SK-N-SH treated with all-trans-retinoic acid at 6 μM for 48 hours (cell line): Measurements from ENCODE around the gene TMEM62.

Experiments
- ATAC-seq: fragments of 200-7000 bp; cut with Tn5 transposase; 3 replicates; pipeline ENCODE4 v1.9.1; 2020; ENCODE audit warnings: mild to moderate bottlenecking, moderate library complexity
- ARNTL ChIP-seq: fragments of 450-650 bp; formaldehyde crosslinking; IDR thresholded peaks from 2 replicates; pipeline ENCODE4 v1.5.0; 2020; ENCODE audit warnings: low read depth, mild to moderate bottlenecking, moderate library complexity, borderline replicate concordance
- ESRRG ChIP-seq: fragments of 250-450 bp; sonication (Bioruptor Pico); IDR thresholded peaks from 2 replicates; pipeline ENCODE4 v1.6.1; 2021; ENCODE audit warnings: mild to moderate bottlenecking
- GLIS3 ChIP-seq: fragments of 250-450 bp; sonication (Bioruptor Pico); IDR thresholded peaks from 2 replicates; pipeline ENCODE4 v1.5.0; 2020; ENCODE audit warnings: mild to moderate bottlenecking, moderate library complexity
- OSR1 ChIP-seq: fragments of 250-450 bp; sonication (Bioruptor Pico); IDR thresholded peaks from 2 replicates; pipeline ENCODE4 v1.8.0; 2022; ENCODE audit warnings: moderate library complexity, mild to moderate bottlenecking, inconsistent platforms
- PPARA ChIP-seq: fragments of 250-450 bp; sonication (Bioruptor Pico); IDR thresholded peaks from 2 replicates; pipeline ENCODE4 v1.5.0; 2020; ENCODE audit warnings: mild to moderate bottlenecking, borderline replicate concordance
- TOX ChIP-seq: fragments of 250-450 bp; sonication (Bioruptor Pico); IDR thresholded peaks from 2 replicates; pipeline ENCODE4 v1.8.0; 2021; ENCODE audit warnings: mild to moderate bottlenecking, moderate library complexity, borderline replicate concordance
- ZC3H10 ChIP-seq: fragments of 250-450 bp; sonication (Bioruptor Pico); IDR thresholded peaks from 2 replicates; pipeline ENCODE4 v1.5.1; 2021; ENCODE audit warnings: mild to moderate bottlenecking, moderate library complexity
- ZFP3 ChIP-seq: fragments of 250-450 bp; sonication (Bioruptor Pico); IDR thresholded peaks from 2 replicates; pipeline ENCODE4 v1.5.0; 2020; ENCODE audit warnings: mild to moderate bottlenecking, moderate library complexity
- ZFP30 ChIP-seq: fragments of 450-650 bp; formaldehyde crosslinking; IDR thresholded peaks from 2 replicates; pipeline ENCODE4 v1.5.0; 2022; ENCODE audit warnings: mild to moderate bottlenecking, moderate library complexity
- ZNF565 ChIP-seq: fragments of 450-650 bp; formaldehyde crosslinking; conservative IDR thresholded peaks from 2 replicates; pipeline ENCODE4 v1.5.0; 2020; ENCODE audit warnings: low read depth, mild to moderate bottlenecking, moderate library complexity
- ZNF70 ChIP-seq: fragments of 450-650 bp; formaldehyde crosslinking; IDR thresholded peaks from 2 replicates; pipeline ENCODE4 v1.5.0; 2020; ENCODE audit warnings: mild to moderate bottlenecking, moderate library complexity
- ZNF8 ChIP-seq: fragments of 450-650 bp; formaldehyde crosslinking; IDR thresholded peaks from 2 replicates; pipeline ENCODE4 v1.5.0; 2020; ENCODE audit warnings: mild to moderate bottlenecking, moderate library complexity
- TF ChIP-seq, protein P1 (sequence below): fragments of 250-450 bp; sonication (Bioruptor Pico); IDR thresholded peaks from 2 replicates; pipeline ENCODE4 v1.5.0; 2020; ENCODE audit warnings: mild to moderate bottlenecking, moderate library complexity
- TF ChIP-seq, protein P2 (sequence below): fragments of 250-450 bp; sonication (Bioruptor Pico); IDR thresholded peaks from 2 replicates; pipeline ENCODE4 v1.8.0; 2021; ENCODE audit warnings: low read depth, mild to moderate bottlenecking, moderate library complexity, borderline replicate concordance
- TF ChIP-seq, protein P3 (sequence below): fragments of 250-450 bp; sonication (Bioruptor Pico); IDR thresholded peaks from 2 replicates; pipeline ENCODE4 v1.8.0; 2020; ENCODE audit warnings: mild to moderate bottlenecking, moderate library complexity, borderline replicate concordance
- TF ChIP-seq, protein P4 (sequence below): fragments of 250-450 bp; sonication (Bioruptor Pico); IDR thresholded peaks from 2 replicates; pipeline ENCODE4 v1.5.1; 2020; ENCODE audit warnings: low read depth, mild to moderate bottlenecking, moderate library complexity
- TF ChIP-seq, protein P5 (sequence below): fragments of 250-450 bp; sonication (Bioruptor Pico); IDR thresholded peaks from 2 replicates; pipeline ENCODE4 v1.5.1; 2021; ENCODE audit warnings: mild to moderate bottlenecking, moderate library complexity

TMEM62 gene

DNA sequence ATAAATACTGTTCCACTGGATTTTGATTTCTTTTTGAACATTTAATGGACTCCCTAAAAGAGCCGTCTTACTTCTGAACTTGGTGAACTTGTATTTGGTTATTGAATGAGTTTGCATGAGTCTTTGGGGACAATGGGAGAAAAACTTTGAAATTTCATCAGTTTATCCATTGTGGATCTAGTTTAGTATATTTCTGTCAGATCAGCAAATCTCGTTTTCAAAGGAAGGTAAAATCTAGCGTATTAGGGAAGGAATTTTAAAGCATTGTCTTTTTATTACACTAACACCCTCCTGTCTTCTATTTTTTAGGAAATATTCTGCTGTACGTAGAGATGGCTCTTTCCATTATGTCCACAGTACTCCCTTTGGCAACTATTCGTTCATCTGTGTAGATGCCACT lies 12.8 kb downstream of the TMEM62 start (continued):
- TF ChIP-seq, protein P1, sequence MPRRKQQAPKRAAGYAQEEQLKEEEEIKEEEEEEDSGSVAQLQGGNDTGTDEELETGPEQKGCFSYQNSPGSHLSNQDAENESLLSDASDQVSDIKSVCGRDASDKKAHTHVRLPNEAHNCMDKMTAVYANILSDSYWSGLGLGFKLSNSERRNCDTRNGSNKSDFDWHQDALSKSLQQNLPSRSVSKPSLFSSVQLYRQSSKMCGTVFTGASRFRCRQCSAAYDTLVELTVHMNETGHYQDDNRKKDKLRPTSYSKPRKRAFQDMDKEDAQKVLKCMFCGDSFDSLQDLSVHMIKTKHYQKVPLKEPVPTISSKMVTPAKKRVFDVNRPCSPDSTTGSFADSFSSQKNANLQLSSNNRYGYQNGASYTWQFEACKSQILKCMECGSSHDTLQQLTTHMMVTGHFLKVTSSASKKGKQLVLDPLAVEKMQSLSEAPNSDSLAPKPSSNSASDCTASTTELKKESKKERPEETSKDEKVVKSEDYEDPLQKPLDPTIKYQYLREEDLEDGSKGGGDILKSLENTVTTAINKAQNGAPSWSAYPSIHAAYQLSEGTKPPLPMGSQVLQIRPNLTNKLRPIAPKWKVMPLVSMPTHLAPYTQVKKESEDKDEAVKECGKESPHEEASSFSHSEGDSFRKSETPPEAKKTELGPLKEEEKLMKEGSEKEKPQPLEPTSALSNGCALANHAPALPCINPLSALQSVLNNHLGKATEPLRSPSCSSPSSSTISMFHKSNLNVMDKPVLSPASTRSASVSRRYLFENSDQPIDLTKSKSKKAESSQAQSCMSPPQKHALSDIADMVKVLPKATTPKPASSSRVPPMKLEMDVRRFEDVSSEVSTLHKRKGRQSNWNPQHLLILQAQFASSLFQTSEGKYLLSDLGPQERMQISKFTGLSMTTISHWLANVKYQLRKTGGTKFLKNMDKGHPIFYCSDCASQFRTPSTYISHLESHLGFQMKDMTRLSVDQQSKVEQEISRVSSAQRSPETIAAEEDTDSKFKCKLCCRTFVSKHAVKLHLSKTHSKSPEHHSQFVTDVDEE (CRISPR knock-in tag) = no peak
- no peak for TF ChIP-seq ZNF565 (CRISPR knock-in tag)
- TF ChIP-seq, protein P2, sequence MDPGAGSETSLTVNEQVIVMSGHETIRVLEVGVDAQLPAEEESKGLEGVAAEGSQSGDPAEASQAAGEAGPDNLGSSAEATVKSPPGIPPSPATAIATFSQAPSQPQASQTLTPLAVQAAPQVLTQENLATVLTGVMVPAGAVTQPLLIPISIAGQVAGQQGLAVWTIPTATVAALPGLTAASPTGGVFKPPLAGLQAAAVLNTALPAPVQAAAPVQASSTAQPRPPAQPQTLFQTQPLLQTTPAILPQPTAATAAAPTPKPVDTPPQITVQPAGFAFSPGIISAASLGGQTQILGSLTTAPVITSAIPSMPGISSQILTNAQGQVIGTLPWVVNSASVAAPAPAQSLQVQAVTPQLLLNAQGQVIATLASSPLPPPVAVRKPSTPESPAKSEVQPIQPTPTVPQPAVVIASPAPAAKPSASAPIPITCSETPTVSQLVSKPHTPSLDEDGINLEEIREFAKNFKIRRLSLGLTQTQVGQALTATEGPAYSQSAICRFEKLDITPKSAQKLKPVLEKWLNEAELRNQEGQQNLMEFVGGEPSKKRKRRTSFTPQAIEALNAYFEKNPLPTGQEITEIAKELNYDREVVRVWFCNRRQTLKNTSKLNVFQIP (CRISPR knock-in tag) = no peak
- TF ChIP-seq GLIS3 (CRISPR knock-in tag) = no peak
- no peak for TF ChIP-seq ZNF8
- TF ChIP-seq, all 23 proteins: peak for 0

DNA sequence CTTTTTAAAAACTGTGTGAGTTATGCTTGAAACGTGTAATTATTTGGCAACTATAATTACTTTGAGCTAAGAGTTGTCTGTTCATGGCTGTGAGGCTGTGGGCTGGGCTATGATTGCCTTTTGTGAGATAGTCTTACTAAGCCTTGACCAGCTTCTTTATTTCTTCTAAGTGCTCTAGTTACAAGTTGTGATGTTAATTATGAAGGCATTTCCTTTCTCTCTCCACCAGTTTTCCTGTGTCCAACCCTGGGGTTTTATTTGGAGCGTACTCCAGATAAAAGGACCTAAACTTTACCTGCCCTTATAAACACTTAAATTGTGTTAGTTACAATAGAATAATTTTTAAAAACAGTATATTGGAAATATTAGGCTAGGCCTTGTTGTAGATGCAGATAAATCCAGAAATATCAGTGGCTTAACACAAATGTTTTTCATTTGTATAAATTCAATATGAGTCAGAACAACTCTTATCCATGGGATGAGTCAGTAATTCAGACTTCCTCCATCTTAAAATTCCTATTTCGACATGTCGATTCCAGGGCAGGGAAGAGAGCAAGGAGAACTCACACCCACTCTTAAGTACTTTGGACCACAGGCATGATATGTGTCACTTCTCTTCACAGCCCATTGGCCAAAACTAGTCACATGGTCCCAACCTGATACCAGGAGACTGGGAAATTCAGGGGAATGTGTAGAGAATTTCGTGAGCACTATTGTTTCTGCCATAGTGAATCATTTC lies 17.0 kb downstream of the TMEM62 start:
- TF ChIP-seq ZNF8 = no peak
- no peak for TF ChIP-seq ZFP30 (CRISPR knock-in tag)
- peak; percentile 76 for ATAC-seq

DNA sequence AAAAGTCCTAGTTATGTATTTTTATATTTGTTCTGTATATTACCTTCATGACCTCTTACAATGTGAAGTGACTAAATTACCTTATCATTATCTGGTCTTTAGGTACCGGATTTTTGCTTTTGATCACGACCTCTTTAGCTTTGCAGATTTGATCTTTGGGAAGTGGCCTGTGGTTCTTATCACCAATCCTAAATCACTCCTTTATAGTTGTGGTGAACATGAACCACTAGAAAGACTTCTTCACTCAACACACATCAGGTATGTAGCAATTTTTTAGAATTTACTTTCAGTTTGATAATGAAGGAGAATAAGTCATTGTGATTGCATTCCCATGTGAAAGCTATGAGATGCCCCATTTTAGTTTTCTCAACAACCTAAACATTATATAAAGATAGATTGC lies 18.3 kb downstream of the TMEM62 start:
- ATAC-seq = no peak
- TF ChIP-seq ARNTL (CRISPR knock-in tag) = no peak

DNA sequence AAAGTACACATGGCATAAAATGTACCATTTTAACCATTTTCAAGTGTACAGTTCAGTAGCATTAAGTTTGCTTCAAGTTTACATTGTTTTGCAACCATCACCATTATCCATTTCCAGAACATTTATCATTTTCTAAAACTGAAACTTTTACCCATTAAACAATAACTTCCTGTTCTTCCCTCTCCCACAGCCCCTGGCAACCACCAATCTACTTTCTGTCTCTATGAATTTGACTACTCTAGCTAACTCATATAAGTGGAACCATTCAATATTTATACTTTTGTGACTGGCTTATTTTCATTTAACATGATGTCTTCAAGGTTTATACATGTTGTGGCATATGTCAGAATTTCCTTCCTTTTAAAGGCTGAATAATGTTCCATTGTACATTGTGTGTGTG lies 19.9 kb downstream of the TMEM62 start:
- ATAC-seq = no peak
- TF ChIP-seq, protein P3, sequence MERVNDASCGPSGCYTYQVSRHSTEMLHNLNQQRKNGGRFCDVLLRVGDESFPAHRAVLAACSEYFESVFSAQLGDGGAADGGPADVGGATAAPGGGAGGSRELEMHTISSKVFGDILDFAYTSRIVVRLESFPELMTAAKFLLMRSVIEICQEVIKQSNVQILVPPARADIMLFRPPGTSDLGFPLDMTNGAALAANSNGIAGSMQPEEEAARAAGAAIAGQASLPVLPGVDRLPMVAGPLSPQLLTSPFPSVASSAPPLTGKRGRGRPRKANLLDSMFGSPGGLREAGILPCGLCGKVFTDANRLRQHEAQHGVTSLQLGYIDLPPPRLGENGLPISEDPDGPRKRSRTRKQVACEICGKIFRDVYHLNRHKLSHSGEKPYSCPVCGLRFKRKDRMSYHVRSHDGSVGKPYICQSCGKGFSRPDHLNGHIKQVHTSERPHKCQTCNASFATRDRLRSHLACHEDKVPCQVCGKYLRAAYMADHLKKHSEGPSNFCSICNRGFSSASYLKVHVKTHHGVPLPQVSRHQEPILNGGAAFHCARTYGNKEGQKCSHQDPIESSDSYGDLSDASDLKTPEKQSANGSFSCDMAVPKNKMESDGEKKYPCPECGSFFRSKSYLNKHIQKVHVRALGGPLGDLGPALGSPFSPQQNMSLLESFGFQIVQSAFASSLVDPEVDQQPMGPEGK (CRISPR knock-in tag) = no peak
- no peak for TF ChIP-seq ZC3H10 (CRISPR knock-in tag)
- TF ChIP-seq ZFP30 (CRISPR knock-in tag) = no peak
- no peak for TF ChIP-seq TOX (CRISPR knock-in tag)
- TF ChIP-seq ZFP3 (CRISPR knock-in tag) = no peak
- no peak for TF ChIP-seq OSR1 (CRISPR knock-in tag)
- TF ChIP-seq ARNTL (CRISPR knock-in tag) = no peak
- TF ChIP-seq GLIS3 (CRISPR knock-in tag) = no peak
- TF ChIP-seq PPARA (CRISPR knock-in tag) = no peak
- TF ChIP-seq, protein P4, sequence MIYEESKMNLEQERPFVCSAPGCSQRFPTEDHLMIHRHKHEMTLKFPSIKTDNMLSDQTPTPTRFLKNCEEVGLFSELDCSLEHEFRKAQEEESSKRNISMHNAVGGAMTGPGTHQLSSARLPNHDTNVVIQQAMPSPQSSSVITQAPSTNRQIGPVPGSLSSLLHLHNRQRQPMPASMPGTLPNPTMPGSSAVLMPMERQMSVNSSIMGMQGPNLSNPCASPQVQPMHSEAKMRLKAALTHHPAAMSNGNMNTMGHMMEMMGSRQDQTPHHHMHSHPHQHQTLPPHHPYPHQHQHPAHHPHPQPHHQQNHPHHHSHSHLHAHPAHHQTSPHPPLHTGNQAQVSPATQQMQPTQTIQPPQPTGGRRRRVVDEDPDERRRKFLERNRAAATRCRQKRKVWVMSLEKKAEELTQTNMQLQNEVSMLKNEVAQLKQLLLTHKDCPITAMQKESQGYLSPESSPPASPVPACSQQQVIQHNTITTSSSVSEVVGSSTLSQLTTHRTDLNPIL = no peak
- TF ChIP-seq, protein P1 (CRISPR knock-in tag) = no peak
- no peak for TF ChIP-seq ZNF565 (CRISPR knock-in tag)
- TF ChIP-seq, protein P5, sequence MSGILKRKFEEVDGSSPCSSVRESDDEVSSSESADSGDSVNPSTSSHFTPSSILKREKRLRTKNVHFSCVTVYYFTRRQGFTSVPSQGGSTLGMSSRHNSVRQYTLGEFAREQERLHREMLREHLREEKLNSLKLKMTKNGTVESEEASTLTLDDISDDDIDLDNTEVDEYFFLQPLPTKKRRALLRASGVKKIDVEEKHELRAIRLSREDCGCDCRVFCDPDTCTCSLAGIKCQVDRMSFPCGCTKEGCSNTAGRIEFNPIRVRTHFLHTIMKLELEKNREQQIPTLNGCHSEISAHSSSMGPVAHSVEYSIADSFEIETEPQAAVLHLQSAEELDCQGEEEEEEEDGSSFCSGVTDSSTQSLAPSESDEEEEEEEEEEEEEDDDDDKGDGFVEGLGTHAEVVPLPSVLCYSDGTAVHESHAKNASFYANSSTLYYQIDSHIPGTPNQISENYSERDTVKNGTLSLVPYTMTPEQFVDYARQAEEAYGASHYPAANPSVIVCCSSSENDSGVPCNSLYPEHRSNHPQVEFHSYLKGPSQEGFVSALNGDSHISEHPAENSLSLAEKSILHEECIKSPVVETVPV (CRISPR knock-in tag) = no peak
- TF ChIP-seq, protein P2 (CRISPR knock-in tag) = no peak
- TF ChIP-seq ESRRG (CRISPR knock-in tag) = no peak
- no peak for TF ChIP-seq ZNF70
- TF ChIP-seq ZNF8 = no peak
- TF ChIP-seq, all 23 proteins: peak for 0
